GM10266 (cell line): ENCODE data around the gene ERC2.

Source experiments
- DNase-seq: peaks from one replicate; pipeline ENCODE4 v3.0.0; 2012; ENCODE audit errors: extremely low spot score
- TF ChIP-seq, protein P1 (sequence below): IDR thresholded peaks from 2 replicates; pipeline ENCODE4 v1.5.1; 2012; ENCODE audit warnings: mild to moderate bottlenecking, low read depth; ENCODE audit not compliant: control insufficient read depth, insufficient read depth; ENCODE audit errors: missing control alignments

The ERC2 gene

DNA sequence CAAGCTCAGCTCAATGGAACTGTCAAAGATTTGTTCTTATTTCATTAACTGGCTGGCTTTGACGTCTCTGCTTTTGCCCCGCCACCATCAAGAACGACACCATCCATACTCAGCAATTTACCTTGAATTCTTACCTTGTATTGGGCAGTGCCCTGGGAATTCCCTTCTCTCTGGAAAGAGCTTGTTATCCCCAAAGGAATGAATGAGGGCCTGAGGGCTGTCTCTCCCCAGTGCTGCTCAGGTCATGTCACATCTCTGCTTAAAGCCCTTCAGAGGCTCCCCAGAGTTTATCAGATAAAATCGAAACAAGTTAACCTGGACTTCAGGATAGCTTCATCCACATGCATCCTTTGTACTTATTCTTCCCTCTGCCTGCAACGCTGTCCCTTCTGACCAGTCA lies 975.3 kb downstream of the ERC2 start:
- TF ChIP-seq, protein P1, sequence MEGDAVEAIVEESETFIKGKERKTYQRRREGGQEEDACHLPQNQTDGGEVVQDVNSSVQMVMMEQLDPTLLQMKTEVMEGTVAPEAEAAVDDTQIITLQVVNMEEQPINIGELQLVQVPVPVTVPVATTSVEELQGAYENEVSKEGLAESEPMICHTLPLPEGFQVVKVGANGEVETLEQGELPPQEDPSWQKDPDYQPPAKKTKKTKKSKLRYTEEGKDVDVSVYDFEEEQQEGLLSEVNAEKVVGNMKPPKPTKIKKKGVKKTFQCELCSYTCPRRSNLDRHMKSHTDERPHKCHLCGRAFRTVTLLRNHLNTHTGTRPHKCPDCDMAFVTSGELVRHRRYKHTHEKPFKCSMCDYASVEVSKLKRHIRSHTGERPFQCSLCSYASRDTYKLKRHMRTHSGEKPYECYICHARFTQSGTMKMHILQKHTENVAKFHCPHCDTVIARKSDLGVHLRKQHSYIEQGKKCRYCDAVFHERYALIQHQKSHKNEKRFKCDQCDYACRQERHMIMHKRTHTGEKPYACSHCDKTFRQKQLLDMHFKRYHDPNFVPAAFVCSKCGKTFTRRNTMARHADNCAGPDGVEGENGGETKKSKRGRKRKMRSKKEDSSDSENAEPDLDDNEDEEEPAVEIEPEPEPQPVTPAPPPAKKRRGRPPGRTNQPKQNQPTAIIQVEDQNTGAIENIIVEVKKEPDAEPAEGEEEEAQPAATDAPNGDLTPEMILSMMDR = no peak
- no peak for DNase-seq

DNA sequence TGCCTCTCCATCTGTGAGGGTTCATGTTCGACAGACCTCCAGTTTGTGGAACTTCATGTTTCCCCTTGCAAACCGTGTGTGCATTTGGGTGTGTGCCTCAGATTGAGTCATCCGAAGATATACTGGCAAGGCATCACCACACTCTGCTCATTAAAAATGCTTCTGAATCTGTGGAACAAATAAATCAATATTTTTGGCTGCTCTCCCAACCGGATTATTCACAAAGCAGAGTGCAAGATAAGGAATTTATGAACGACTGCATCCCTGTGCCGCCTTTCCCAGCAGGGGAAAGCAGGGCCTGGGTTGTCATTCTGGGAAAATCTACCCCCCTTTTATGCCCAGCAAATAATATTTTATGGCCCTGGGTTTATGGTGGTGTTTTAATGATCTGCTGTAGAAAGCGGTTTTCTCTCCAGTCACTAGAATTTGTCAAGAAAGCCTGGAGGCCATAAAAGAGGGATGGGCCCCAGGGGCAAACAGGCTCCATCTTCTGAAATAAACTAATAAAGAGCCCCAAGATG lies 976.9 kb downstream of the ERC2 start:
- TF ChIP-seq, protein P1 = no peak

DNA sequence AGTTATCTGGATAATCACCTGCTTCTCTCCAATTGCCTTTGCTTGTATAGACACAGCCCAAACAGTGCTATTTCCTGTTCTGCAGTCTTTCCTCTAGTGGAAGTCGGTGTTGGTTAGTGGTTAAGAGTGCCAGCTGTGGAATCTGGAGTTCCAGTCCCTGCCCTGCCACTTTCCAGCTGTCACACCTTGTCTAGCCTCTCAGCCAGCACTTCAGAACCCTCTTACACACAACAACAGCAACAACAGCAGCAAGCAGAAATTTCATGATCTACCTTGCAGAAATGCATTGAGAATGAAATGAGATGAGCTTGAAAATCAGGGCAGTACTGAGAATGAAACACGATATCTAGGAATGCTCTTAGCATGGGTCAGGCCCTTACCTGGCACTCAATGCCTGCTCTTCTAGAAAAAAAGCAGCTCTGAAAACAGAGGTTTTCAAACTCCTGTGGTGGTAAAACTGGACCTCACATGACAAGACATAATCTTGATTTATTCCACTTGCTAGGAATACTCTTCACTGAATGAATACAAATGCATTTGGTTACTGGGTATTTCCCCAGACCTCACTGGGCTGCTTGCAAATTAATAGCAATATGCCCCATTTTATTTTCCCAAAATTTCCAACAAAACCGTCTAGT lies 977.9 kb downstream of the ERC2 start:
- TF ChIP-seq, protein P1 = no peak
- DNase-seq = no peak

More for the DNA sequence above, 976.9 kb downstream of the ERC2 start:
- no peak for DNase-seq

DNA sequence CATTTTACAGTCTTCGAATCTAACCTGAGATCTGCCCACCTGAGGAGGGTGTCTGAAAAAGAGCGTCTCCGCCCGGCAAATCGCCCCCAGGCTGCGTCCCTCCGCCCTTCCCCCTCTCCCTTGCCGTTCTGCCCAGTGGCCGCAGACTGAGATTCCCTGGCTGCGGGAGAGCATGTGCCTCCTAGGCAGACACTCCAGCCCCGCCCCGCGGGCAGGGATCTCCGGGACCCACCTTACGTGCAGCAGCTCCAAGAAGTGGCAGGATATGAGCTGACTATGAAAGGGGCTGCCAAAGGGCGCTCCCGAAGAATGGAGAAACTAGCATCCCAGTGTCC lies 978.5 kb downstream of the ERC2 start:
- TF ChIP-seq, protein P1 = no peak
- no peak for DNase-seq

DNA sequence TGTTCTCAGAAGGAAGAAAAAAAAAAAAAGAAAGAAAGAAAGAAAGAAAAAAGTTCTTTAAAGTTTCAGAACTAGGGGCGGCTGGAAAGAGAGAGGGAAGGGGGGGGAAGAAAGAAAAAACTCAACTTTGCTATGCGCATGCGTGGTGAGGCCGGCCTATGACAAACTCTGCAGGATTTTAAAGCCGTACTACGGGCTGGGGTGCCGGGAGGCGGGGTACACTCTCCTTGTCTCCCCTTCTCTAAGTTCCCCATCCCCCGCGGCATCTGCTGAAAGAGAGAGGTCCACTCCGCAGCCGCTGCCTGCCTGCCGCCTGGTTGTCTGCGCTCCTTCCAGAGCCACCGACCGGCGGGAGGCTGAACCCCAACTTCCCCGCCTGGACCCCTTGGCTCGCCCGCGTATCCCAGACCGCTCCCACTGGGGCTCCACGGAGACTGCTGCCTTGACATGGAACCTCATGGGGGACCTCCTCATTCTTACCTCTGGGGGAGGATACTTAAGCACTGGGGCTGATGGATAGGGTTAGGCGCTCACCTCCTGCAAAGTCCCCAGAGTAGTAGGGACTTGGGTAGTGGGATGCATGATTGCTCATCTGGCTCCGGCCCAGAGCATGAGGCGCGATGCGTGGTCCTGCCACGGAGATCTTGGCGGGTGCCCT lies 979.7 kb downstream of the ERC2 start:
- TF ChIP-seq, protein P1 = no peak
- peak; percentile 79 for DNase-seq

DNA sequence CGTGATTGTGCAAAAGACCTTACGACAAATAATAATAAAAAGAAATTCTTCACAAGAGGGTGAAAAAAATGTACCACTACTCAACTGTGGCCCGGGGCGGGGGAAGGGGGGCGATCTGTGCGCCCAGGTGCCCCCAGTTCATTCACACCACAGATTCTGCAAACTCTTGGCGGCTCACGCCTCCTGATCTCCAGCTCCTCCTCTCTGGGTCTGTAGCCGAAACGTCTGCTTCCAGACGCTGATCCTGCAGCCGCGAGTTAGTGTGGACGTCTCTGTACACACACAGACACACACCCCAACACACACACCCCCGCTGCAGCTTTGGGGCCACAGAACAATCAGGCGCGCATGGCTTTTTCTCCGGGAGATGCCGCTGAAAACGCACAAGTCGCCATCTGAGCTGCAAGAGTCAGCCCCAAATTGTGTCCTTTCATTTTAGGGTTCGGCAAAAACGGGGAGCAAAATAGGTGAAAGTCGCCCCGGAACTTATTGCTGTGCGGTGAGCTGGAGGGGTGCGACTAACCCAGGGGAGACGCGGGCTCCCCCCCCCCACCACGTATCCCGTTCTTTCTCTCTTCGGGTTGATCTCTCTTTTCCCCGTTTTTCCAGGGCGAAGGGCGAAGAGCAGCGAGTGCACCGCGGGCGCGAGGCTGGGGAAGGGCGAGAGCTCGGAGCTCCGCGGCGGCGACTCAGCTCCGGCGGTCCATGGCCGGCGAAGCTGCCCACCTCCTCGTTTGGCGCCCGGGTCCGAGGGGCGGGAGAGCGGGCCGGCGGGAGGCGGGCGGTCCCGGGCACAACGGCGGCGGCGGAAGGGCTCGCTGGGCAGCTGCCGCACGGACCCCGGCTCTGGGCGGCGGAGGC lies 980.7 kb downstream of the ERC2 start:
- TF ChIP-seq, protein P1 = no peak
- DNase-seq = peak; percentile 62
